Stimulated activated CD8-positive, alpha-beta memory T cell treated with anti-CD3 and anti-CD28 coated beads, Interleukin-4, amount 100 ng/mL, for 24 hours (primary cell): Measurements from ENCODE around the gene CAMSAP2.
"Not testable (repeated sequence)": the region's sequence is repeated elsewhere in the genome, so short reads cannot be mapped to it uniquely, and the experiment has no call there.

Experiments used
- DNase-seq: peaks from one replicate; pipeline ENCODE4 v3.0.0-alpha.2; 2020; ENCODE audit warnings: low read depth

CAMSAP2 gene

GRCh38 chr1:200738949-200739651 is 407 bp downstream of the CAMSAP2 start:
- no peak for DNase-seq

- no peak for DNase-seq
Observed at GRCh38 chr1:200739702-200740570, 1.2 kb downstream of the CAMSAP2 start.

GRCh38 chr1:200740571-200741208 is 2.0 kb downstream of the CAMSAP2 start:
- no peak for DNase-seq

- DNase-seq = no peak
Observed at GRCh38 chr1:200741551-200742207, 3.0 kb downstream of the CAMSAP2 start.

- DNase-seq = no peak
Observed at GRCh38 chr1:200744143-200744542, 5.5 kb downstream of the CAMSAP2 start.

- no peak for DNase-seq
Observed at GRCh38 chr1:200749090-200749489, 10.4 kb downstream of the CAMSAP2 start.

- DNase-seq = not testable (repeated sequence)
Observed at GRCh38 chr1:200750749-200751148, 12.1 kb downstream of the CAMSAP2 start.

- DNase-seq = no peak
Observed at GRCh38 chr1:200751717-200752116, 13.0 kb downstream of the CAMSAP2 start.

GRCh38 chr1:200753650-200754198 is 15.0 kb downstream of the CAMSAP2 start:
- no peak for DNase-seq

GRCh38 chr1:200755456-200755855 is 16.8 kb downstream of the CAMSAP2 start:
- DNase-seq = no peak

- no peak for DNase-seq
Observed at GRCh38 chr1:200762089-200762488, 23.4 kb downstream of the CAMSAP2 start.

GRCh38 chr1:200767321-200767720 is 28.6 kb downstream of the CAMSAP2 start:
- DNase-seq = no peak

GRCh38 chr1:200771625-200772555 is 33.2 kb downstream of the CAMSAP2 start:
- DNase-seq = no peak

GRCh38 chr1:200774311-200774710 is 35.6 kb downstream of the CAMSAP2 start:
- no peak for DNase-seq

GRCh38 chr1:200774735-200775444 is 36.2 kb downstream of the CAMSAP2 start:
- DNase-seq = no peak

- no peak for DNase-seq
Observed at GRCh38 chr1:200775850-200776249, 37.2 kb downstream of the CAMSAP2 start.

- DNase-seq = no peak
Observed at GRCh38 chr1:200776949-200777348, 38.3 kb downstream of the CAMSAP2 start.

GRCh38 chr1:200778766-200779165 is 40.1 kb downstream of the CAMSAP2 start:
- DNase-seq = no peak

GRCh38 chr1:200779326-200779725 is 40.6 kb downstream of the CAMSAP2 start:
- DNase-seq = no peak
